Measurements from ENCODE around the gene TIE1.

TIE1 gene

DNA sequence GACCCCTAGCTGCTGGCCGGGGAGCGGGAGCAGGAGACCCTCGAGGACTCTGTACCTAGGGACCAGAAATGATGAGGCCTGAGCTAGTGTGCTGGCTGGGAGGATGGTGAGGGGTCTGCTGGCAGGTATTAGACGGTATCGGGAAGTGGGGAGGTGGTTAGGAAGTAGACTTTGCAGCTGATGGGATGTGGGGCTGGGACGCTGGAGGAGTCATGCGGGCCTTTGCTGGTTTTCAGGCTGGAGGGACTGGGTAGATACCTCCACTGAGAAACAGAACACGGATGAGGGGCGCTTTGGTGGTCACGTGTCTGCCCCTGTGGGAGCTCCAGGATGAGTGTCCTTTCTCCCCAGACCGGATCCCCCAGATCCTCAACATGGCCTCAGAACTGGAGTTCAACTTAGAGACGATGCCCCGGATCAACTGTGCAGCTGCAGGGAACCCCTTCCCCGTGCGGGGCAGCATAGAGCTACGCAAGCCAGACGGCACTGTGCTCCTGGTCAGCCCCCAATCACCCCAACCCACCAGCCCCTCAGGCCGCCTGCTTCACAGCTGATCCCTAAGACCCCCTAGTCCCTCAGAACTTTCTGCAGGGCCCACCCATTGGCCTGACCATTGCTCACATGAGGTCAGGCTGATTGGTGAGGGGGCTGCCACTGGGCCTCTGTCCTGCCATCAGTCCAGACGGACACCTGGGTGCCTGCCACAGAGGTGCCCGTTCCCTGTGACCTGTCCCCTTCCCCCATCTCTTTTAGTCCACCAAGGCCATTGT lies 8.0 kb downstream of the TIE1 start:
- TF ChIP-seq, protein P1, sequence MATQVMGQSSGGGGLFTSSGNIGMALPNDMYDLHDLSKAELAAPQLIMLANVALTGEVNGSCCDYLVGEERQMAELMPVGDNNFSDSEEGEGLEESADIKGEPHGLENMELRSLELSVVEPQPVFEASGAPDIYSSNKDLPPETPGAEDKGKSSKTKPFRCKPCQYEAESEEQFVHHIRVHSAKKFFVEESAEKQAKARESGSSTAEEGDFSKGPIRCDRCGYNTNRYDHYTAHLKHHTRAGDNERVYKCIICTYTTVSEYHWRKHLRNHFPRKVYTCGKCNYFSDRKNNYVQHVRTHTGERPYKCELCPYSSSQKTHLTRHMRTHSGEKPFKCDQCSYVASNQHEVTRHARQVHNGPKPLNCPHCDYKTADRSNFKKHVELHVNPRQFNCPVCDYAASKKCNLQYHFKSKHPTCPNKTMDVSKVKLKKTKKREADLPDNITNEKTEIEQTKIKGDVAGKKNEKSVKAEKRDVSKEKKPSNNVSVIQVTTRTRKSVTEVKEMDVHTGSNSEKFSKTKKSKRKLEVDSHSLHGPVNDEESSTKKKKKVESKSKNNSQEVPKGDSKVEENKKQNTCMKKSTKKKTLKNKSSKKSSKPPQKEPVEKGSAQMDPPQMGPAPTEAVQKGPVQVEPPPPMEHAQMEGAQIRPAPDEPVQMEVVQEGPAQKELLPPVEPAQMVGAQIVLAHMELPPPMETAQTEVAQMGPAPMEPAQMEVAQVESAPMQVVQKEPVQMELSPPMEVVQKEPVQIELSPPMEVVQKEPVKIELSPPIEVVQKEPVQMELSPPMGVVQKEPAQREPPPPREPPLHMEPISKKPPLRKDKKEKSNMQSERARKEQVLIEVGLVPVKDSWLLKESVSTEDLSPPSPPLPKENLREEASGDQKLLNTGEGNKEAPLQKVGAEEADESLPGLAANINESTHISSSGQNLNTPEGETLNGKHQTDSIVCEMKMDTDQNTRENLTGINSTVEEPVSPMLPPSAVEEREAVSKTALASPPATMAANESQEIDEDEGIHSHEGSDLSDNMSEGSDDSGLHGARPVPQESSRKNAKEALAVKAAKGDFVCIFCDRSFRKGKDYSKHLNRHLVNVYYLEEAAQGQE (IDR thresholded peaks at IDR 0.05; ENCODE audit: insufficient read depth in 1 of 2, low read depth in 2 of 2, low read length in 2 of 2), result no peak
- no peak for TF ChIP-seq TAF1 (IDR thresholded peaks at IDR 0.05; ENCODE audit: borderline replicate concordance, insufficient read depth, low read length)
- no peak for TF ChIP-seq FOXP2 (optimal IDR thresholded peaks at IDR 0.05; ENCODE audit: borderline replicate concordance, extremely low read depth, extremely low read length, insufficient read depth)
- no peak for TF ChIP-seq POLR2AphosphoS5 (IDR thresholded peaks at IDR 0.05; ENCODE audit: low read depth, low read length)
- TF ChIP-seq SIN3A (IDR thresholded peaks at IDR 0.05; ENCODE audit: borderline replicate concordance, insufficient read depth, low read length), result no peak

DNA sequence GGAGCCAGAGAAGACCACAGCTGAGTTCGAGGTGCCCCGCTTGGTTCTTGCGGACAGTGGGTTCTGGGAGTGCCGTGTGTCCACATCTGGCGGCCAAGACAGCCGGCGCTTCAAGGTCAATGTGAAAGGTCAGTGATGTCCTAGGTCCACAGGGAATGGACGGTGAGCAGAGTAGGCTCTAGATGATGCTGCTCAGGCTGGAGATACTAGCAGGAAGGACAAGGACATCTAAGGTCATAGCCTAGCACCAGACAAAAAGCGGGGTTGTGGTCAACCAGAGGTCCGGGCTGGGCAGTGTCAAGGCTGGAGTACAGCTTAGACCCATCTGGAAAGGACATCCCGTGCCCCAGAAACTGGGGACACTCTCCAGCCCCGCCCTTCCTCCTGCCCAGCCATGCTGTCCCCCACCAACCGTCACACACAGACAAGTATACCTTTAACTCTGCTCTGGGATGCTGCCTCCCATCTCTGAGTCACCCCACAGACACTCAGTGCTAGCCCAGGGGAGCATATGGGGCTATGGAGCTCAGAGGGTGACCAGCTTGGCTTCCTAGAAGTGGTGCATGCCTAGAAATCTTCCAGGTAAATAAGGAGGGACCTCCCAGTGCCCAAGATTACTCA lies 8.7 kb downstream of the TIE1 start:
- TF ChIP-seq, protein P1 (IDR thresholded peaks at IDR 0.05; ENCODE audit: insufficient read depth in 1 of 2, low read depth in 2 of 2, low read length in 2 of 2), result no peak
- no peak for TF ChIP-seq POLR2AphosphoS5 (IDR thresholded peaks at IDR 0.05; ENCODE audit: low read depth, low read length)
- TF ChIP-seq FOXP2 (optimal IDR thresholded peaks at IDR 0.05; ENCODE audit: borderline replicate concordance, extremely low read depth, extremely low read length, insufficient read depth), result no peak
- no peak for TF ChIP-seq SIN3A (IDR thresholded peaks at IDR 0.05; ENCODE audit: borderline replicate concordance, insufficient read depth, low read length)
- TF ChIP-seq TAF1 (IDR thresholded peaks at IDR 0.05; ENCODE audit: borderline replicate concordance, insufficient read depth, low read length), result no peak

DNA sequence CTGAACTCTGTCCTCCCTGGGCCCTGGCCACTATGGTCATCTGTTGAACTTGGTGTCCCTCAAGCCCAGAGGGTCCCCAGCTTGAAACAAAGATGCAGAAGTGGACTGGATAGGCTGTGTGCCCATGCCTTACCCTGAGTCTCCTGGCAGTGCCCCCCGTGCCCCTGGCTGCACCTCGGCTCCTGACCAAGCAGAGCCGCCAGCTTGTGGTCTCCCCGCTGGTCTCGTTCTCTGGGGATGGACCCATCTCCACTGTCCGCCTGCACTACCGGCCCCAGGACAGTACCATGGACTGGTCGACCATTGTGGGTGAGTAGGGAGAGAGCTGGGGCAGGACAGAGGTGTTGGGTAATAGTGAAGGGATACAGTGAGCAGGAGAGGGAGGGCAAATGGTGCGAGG lies 10.7 kb downstream of the TIE1 start:
- TF ChIP-seq, protein P1 (IDR thresholded peaks at IDR 0.05; ENCODE audit: insufficient read depth in 1 of 2, low read depth in 2 of 2, low read length in 2 of 2), result no peak
- TF ChIP-seq SIN3A (IDR thresholded peaks at IDR 0.05; ENCODE audit: borderline replicate concordance, insufficient read depth, low read length) (no peak), POLR2AphosphoS5 (IDR thresholded peaks at IDR 0.05; ENCODE audit: low read depth, low read length) (no peak), FOXP2 (optimal IDR thresholded peaks at IDR 0.05; ENCODE audit: borderline replicate concordance, extremely low read depth, extremely low read length, insufficient read depth) (no peak), TAF1 (IDR thresholded peaks at IDR 0.05; ENCODE audit: borderline replicate concordance, insufficient read depth, low read length) (no peak)

DNA sequence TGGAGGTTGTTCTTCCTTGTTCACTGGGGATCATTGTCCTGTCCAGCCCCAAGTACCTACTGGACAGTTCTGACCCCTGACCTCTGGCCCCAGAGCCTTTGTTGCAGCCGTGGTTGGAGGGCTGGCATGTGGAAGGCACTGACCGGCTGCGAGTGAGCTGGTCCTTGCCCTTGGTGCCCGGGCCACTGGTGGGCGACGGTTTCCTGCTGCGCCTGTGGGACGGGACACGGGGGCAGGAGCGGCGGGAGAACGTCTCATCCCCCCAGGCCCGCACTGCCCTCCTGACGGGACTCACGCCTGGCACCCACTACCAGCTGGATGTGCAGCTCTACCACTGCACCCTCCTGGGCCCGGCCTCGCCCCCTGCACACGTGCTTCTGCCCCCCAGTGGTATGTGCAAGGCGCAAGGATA lies 11.4 kb downstream of the TIE1 start:
- TF ChIP-seq POLR2AphosphoS5 (IDR thresholded peaks at IDR 0.05; ENCODE audit: low read depth, low read length) (no peak), TAF1 (IDR thresholded peaks at IDR 0.05; ENCODE audit: borderline replicate concordance, insufficient read depth, low read length) (no peak), SIN3A (IDR thresholded peaks at IDR 0.05; ENCODE audit: borderline replicate concordance, insufficient read depth, low read length) (no peak)

DNA sequence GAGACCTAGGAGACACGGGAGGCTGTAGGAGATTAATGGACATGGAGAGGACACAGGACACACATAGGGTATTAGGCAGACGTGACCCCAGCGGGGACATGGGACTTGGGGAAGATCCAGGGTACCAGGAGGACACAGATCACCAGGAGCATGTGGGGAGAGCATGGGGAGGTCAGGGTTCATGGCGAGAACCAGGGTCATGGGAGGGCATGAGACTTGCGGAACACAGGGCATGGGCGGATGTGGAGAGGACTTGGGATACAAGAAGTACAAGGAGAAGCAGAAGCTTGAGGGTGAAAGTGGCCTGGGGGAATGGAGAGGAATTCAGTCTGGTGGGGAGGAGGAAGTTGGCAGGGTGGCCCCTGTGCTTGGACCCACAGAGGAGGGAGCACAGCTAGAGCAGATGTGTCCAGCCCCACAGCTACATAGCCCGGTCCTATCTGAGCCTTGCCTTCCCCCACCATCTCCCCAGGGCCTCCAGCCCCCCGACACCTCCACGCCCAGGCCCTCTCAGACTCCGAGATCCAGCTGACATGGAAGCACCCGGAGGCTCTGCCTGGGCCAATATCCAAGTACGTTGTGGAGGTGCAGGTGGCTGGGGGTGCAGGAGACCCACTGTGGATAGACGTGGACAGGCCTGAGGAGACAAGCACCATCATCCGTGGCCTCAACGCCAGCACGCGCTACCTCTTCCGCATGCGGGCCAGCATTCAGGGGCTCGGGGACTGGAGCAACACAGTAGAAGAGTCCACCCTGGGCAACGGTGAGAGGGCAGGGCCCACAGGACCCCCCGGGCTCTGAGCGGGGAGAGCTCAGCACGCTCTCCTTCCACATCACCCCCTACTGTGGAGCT lies 12.1 kb downstream of the TIE1 start:
- no peak for TF ChIP-seq TAF1 (IDR thresholded peaks at IDR 0.05; ENCODE audit: borderline replicate concordance, insufficient read depth, low read length)
- no peak for TF ChIP-seq POLR2AphosphoS5 (IDR thresholded peaks at IDR 0.05; ENCODE audit: low read depth, low read length)
- TF ChIP-seq, protein P1 (IDR thresholded peaks at IDR 0.05; ENCODE audit: insufficient read depth in 1 of 2, low read depth in 2 of 2, low read length in 2 of 2), result no peak
- no peak for TF ChIP-seq SIN3A (IDR thresholded peaks at IDR 0.05; ENCODE audit: borderline replicate concordance, insufficient read depth, low read length)
- no peak for TF ChIP-seq FOXP2 (optimal IDR thresholded peaks at IDR 0.05; ENCODE audit: borderline replicate concordance, extremely low read depth, extremely low read length, insufficient read depth)

All from PFSK-1 (cell line).